ENCODE results near the gene ZC3H14.
"Not testable (repeated sequence)": the region's sequence is repeated elsewhere in the genome, so short reads cannot be mapped to it uniquely, and the experiment has no call there.

ZC3H14 gene, protein sequence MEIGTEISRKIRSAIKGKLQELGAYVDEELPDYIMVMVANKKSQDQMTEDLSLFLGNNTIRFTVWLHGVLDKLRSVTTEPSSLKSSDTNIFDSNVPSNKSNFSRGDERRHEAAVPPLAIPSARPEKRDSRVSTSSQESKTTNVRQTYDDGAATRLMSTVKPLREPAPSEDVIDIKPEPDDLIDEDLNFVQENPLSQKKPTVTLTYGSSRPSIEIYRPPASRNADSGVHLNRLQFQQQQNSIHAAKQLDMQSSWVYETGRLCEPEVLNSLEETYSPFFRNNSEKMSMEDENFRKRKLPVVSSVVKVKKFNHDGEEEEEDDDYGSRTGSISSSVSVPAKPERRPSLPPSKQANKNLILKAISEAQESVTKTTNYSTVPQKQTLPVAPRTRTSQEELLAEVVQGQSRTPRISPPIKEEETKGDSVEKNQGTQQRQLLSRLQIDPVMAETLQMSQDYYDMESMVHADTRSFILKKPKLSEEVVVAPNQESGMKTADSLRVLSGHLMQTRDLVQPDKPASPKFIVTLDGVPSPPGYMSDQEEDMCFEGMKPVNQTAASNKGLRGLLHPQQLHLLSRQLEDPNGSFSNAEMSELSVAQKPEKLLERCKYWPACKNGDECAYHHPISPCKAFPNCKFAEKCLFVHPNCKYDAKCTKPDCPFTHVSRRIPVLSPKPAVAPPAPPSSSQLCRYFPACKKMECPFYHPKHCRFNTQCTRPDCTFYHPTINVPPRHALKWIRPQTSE

GRCh38 chr14:88562831-88563686, at the start of gene ZC3H14:
ZC3H14 (plus strand) TSS chr14:88563037; CDS start chr14:88563134, 97 bp downstream.
- DNase-seq, result peak; percentile 62 to 92

GRCh38 chr14:88515499-88516221, 47.2 kb upstream of the ZC3H14 start:
- DNase-seq, result no peak

- no peak for DNase-seq
These were observed 45.9 kb upstream of the ZC3H14 start for GRCh38 chr14:88516861-88517357.

DNA sequence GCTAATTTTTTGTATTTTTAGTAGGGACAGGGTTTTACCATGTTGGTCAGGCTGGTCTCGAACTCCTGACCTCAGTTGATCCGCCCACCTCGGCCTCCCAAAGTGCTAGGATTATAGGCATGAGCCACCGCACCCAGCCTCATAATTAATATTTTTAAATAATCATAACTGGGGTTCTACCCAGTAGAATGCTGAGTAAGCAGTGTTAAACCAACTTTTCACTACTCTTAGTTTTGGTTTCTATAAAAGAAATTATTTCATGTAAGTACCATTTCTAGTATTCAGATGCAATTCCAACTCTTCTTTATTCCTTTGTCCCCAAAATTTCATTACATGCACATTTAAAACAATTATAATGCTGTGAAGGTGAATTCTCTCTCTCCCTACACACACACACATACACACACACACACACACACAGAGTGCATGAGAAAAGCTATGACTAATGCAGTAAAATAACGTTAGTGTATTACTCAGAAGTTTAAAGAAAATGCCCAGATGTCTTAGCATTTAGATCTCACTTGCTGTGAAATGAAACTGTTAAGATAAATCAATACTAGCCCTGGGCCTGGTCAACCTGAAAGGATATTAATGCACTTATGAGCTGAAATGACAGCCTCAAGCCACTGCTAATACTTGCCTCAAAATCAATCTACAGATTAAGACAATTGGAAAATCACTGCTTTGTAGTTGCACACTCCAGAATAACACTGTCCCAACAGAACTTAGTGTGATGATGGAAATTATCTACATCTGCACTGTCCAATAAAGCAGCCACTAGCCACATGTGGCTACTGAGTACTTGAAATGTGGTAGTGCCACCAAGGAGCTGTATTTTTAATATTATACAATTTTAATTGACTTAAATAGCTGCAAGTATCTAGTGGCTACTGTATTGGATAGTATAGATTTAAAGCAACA, 44.0 kb upstream of the ZC3H14 start:
- DNase-seq, result no peak

GRCh38 chr14:88519907-88520306, 42.9 kb upstream of the ZC3H14 start:
- DNase-seq, result no peak

DNA sequence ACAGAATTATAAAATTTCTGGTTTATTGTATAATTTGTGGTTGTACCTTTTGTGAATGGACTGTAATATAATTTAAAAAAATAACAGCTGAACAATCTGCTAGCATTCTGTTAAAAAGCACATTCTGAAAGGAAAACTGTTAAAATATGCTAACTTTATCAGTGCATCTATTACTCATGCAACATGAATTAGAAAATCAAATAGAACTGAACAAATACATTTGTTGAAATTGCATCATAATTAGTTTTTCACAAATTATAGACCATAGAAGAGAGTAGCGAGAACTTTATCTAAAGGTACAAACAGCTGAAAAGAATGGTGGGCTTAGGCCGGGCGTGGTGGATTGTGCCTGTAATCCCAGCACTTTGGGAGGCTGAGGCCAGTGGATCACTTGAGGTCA, 41.0 kb upstream of the ZC3H14 start:
- no peak for DNase-seq

- no peak for DNase-seq
These were observed 40.4 kb upstream of the ZC3H14 start for GRCh38 chr14:88522393-88522792.

GRCh38 chr14:88529889-88530288, 32.9 kb upstream of the ZC3H14 start:
- not testable (repeated sequence) for DNase-seq

DNA sequence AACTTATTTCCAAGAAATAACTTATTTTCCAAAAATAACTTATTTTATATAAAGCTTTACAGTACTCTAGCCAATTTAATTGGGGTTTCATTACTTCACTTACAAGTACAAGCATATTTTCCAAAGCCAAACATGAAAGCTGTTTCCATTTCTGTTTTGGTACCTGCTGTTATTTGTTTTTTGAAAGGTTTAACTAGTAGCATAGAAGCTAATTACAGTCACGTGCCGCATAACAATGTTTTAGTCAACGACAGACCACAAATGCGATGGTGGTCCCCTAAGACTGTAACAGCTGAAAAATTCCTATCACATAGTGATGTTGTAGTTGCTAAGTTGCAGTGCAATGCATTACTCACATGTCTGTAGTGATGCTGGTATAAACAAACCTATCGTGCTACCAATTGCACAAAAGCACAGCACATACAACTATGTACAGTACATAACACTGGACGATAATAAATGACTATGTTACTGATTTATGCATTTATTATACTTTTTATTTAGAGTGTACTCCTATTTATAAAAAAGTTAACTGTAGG, 29.7 kb upstream of the ZC3H14 start:
- DNase-seq, result no peak

- no peak for DNase-seq
These were observed 27.7 kb upstream of the ZC3H14 start for GRCh38 chr14:88535149-88535548.

- no peak for DNase-seq
These were observed 27.0 kb upstream of the ZC3H14 start for GRCh38 chr14:88535813-88536212.

DNA sequence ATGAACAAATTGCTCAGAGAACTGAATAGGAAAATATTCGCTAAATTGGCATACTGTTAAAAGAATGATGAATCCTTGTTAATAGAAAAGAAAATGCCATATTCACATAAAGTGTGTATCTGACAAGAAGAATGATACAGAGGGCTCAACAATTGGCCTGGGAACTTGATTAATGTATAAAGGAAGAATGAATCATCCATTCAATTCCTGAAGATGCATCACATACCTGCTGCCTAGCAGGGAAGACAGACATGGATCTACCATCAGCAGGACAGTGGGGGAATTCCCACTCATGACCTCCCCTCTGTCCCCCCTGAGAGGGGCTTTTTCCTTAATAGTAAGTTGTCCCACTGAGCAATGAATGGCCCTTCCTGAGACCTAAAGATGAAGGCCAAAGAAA, 21.5 kb upstream of the ZC3H14 start:
- DNase-seq, result no peak

- DNase-seq, result no peak
These were observed 19.7 kb upstream of the ZC3H14 start for GRCh38 chr14:88542857-88543795.

DNA sequence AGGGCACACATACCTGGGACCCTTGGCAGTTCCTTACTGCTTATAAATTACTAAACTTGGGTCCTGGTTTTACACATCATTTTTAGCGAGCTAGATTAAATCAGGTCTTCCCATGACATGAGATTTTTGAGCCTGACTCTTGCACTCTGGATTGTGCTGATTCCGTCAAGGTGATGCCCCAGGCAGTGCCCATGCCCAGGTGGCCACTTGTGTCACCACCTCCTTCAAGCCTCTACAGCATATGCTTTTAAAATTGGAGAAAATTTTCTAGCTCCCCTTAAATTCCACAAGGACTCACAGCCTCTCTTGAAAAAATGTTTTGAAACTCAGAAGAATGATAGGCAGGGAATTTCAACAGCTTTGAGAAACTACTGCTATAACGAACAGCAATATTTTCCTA, 17.6 kb upstream of the ZC3H14 start:
- DNase-seq, result no peak

DNA sequence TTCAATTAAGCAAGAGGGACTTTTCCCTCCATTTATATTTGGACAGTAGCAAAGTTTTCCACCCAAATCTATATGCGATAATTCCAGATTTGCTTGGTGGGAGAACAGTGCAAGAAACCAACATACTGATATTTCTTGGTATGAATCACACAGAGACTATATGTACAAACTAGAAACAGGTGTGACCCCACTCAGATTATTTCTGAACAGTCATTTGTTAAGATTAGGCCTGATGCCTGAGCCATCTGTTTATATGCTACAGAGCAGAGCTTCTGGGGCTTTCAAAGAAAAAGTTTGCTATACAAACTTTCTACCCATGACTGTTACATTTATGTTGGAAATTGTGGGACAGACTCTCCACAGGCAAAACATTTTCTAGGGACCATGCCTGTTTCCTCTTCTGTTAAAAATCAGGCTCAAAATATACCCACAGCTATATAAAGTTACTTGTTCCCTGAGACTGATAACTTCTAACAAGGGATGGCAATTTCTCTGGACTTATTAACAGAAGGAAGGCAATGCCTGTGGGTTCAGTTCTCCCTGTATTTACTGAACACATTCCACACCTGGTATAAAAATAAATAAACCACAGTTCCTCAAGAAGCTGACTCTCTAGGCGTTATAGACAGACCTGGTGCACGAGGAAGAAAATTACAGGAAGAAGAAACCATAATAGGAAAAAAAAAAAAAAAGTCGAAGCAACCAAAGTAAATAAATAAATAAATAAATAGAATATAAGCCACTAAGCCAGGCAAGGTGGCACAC, 16.0 kb upstream of the ZC3H14 start:
- DNase-seq, result no peak

- DNase-seq, result no peak
These were observed 15.5 kb upstream of the ZC3H14 start for GRCh38 chr14:88547386-88547780.

DNA sequence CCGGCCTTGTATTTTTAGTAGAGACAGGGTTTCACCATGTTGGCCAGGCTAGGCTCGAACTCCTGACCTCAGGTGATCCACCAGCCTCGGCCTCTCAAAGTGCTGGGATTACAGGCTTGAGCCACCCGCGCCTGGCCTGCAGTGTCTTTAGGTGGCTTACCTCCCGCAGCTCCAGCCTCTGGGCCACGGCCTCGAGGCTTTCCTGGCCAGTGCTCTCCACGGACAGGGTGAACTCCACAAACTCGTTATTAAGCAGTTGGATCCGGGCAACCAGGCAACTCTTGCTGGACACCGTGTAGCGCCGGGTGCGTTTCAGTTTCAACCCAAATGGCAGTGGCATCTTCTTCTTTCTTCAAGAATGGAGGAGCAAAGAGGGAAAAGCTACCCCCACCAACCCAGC, 12.8 kb upstream of the ZC3H14 start:
- DNase-seq, result no peak

GRCh38 chr14:88551094-88551870, 11.6 kb upstream of the ZC3H14 start:
- peak; percentile 19 to 71 for DNase-seq
